ENCODE data around the gene HGS.

GRCh38 chr17:81710514-81711308 is 26.9 kb downstream of the HGS start:
- no peak for TF ChIP-seq ELF4 (IDR thresholded peaks at IDR 0.05)
- no peak for TF ChIP-seq LEF1 (IDR thresholded peaks at IDR 0.05; ENCODE audit: borderline replicate concordance)
- TF ChIP-seq ZNF384 (IDR thresholded peaks at IDR 0.05) = no peak
- no peak for TF ChIP-seq FOXM1 (IDR thresholded peaks at IDR 0.05; ENCODE audit: borderline replicate concordance)
- TF ChIP-seq ARNT (IDR thresholded peaks at IDR 0.05) = no peak
- no peak for TF ChIP-seq PKNOX1 (IDR thresholded peaks at IDR 0.05)
- no peak for TF ChIP-seq NFRKB (IDR thresholded peaks at IDR 0.05)
- no peak for TF ChIP-seq SP1 (IDR thresholded peaks at IDR 0.05)
- no peak for TF ChIP-seq SUZ12 (IDR thresholded peaks at IDR 0.05)
- TF ChIP-seq TARDBP (IDR thresholded peaks at IDR 0.05) = no peak
- TF ChIP-seq BHLHE40 (IDR thresholded peaks at IDR 0.05; ENCODE audit: borderline replicate concordance) = no peak
- no peak for TF ChIP-seq HDGF (IDR thresholded peaks at IDR 0.05; ENCODE audit: borderline replicate concordance)
- TF ChIP-seq FOXK2 (IDR thresholded peaks at IDR 0.05) = no peak
- TF ChIP-seq L3MBTL2 (conservative IDR thresholded peaks at IDR 0.05) = no peak
